Upper lobe of right lung (tissue), 1 donor: ENCODE measurements around the gene COMP. TPM values are rescaled to one million over a fixed set of nuclear protein-coding genes. Genes with fewer than 3 reads are reported as not detected.

Source experiments
- ATAC-seq: fragments of 200-7000 bp; cut with Tn5 transposase; one replicate; pipeline ENCODE4 v1.9.1; 2020; ENCODE audit warnings: mild to moderate bottlenecking, moderate library complexity
- DNase-seq: peaks from one replicate; pipeline ENCODE4 v3.0.0-alpha.2; 2020
- H3K27ac ChIP-seq: fragments of 200-600 bp; one replicate; pipeline ENCODE4 v1.8.0; 2022
- H3K27me3 ChIP-seq: fragments of 200-600 bp; one replicate; pipeline ENCODE4 v1.8.0; 2022; ENCODE audit warnings: mild to moderate bottlenecking
- H3K36me3 ChIP-seq: fragments of 200-600 bp; one replicate; pipeline ENCODE4 v1.8.0; 2022
- H3K4me1 ChIP-seq: fragments of 200-600 bp; one replicate; pipeline ENCODE4 v1.8.0; 2022
- H3K4me3 ChIP-seq: fragments of 200-600 bp; one replicate; pipeline ENCODE4 v1.8.0; 2022; ENCODE audit warnings: mild to moderate bottlenecking
- H3K9me3 ChIP-seq: fragments of 200-600 bp; one replicate; pipeline ENCODE4 v1.8.0; 2022
- intact Hi-C: fragments of 100-400 bp; cut with DNase I; formaldehyde crosslinking; loops from one replicate; pipeline ENCODE4 v1.11.0; 2022
- total RNA-seq: library from RNA; stranded (reverse); fragmentation: NEBNext Ultra II Directional; extraction: Animal tissue kit (Norgen Biotek cat#: 25700); gene quantifications from one replicate; pipeline ENCODE4 v1.2.1, GENCODE V29; 2021
- TF ChIP-seq, protein P1 (sequence below): fragments of 200-600 bp; IDR thresholded peaks from one replicate; pipeline ENCODE4 v1.8.0; 2022; ENCODE audit warnings: antibody characterized with exemption
- donor health status: DM: no; HTN: yes; CAD: no; lungs with severe emphysema.

COMP gene
- total RNA-seq, 1 donor from 2014 or later: 9.7 TPM

GRCh38 chr19:18746401-18747325 lies 44.4 kb downstream of the COMP start:
- DNase-seq: peak; percentile 61
- peaks cover 6% of the 10 kb centered on the region for H3K36me3 ChIP-seq
- no peak for ATAC-seq
- H3K27ac ChIP-seq: no peak overlapping the region
- TF ChIP-seq, protein P1, sequence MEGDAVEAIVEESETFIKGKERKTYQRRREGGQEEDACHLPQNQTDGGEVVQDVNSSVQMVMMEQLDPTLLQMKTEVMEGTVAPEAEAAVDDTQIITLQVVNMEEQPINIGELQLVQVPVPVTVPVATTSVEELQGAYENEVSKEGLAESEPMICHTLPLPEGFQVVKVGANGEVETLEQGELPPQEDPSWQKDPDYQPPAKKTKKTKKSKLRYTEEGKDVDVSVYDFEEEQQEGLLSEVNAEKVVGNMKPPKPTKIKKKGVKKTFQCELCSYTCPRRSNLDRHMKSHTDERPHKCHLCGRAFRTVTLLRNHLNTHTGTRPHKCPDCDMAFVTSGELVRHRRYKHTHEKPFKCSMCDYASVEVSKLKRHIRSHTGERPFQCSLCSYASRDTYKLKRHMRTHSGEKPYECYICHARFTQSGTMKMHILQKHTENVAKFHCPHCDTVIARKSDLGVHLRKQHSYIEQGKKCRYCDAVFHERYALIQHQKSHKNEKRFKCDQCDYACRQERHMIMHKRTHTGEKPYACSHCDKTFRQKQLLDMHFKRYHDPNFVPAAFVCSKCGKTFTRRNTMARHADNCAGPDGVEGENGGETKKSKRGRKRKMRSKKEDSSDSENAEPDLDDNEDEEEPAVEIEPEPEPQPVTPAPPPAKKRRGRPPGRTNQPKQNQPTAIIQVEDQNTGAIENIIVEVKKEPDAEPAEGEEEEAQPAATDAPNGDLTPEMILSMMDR: no peak
- H3K4me1 ChIP-seq: peaks cover 4% of the 10 kb centered on the region
- intact Hi-C loops: no loop called here
- H3K9me3 ChIP-seq: no peaks in the 10 kb centered on the region
- no peak overlapping the region for H3K4me3 ChIP-seq
- H3K27me3 ChIP-seq: no peaks in the 10 kb centered on the region

GRCh38 chr19:18745931-18746330 lies 45.2 kb downstream of the COMP start:
- Histone ChIP-seq H3K27ac (no peak overlapping the region), H3K4me3 (no peak overlapping the region), H3K36me3 (peaks cover 6% of the 10 kb centered on the region), H3K27me3 (no peaks in the 10 kb centered on the region), H3K9me3 (no peaks in the 10 kb centered on the region), H3K4me1 (peaks cover 8% of the 10 kb centered on the region)
- DNase-seq (no peak), ATAC-seq (no peak)
- intact Hi-C loops: no loop called here
- TF ChIP-seq, protein P1: no peak

DNA sequence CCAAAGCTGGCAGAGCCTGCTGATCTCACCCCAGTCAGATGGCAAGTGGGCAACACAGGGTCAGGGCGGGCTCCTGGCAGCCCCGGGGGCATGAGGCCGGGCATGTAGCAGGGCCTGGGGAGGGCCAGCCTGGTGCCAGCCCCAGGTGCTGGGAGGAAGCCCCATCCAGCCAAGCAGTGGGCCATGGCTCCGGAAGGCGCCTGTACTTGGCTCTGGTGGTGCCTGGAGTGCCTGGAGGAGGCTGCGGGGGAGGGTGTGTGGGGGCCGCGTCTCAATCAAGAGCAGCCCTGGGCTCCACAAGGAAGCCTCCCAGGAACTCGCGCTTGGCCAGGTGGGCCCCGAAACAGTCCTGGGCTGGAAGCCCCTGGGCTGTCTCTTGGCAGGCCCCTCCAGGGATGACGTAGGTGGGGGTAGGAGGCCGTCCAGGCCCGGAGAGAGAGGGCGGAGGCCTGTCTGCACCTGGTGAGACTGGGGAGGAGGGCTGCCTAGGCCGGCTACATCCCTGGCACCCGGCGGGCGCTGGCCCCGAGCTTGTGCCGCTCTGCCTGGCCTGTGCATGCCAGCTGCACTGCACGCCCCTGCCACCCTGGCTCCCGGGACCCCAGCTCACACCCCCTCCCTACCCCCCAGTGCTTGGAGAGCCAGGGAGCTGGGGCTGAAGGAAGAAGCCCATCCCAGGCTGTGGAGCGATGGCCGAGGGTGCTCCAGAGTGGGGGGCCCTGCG lies 45.9 kb downstream of the COMP start:
- intact Hi-C loops: no loop called here
- peaks cover 2% of the 10 kb centered on the region for H3K36me3 ChIP-seq
- H3K27me3 ChIP-seq: no peaks in the 10 kb centered on the region
- no peak for ATAC-seq
- no peak overlapping the region for H3K4me3 ChIP-seq
- peaks cover 8% of the 10 kb centered on the region for H3K4me1 ChIP-seq
- H3K9me3 ChIP-seq: no peaks in the 10 kb centered on the region
- TF ChIP-seq, protein P1: no peak
- H3K27ac ChIP-seq: no peak overlapping the region
- no peak for DNase-seq

GRCh38 chr19:18743784-18744418 lies 47.2 kb downstream of the COMP start:
- no peaks in the 10 kb centered on the region for H3K9me3 ChIP-seq
- H3K27me3 ChIP-seq: no peaks in the 10 kb centered on the region
- TF ChIP-seq, protein P1: no peak
- H3K4me3 ChIP-seq: no peak overlapping the region
- ATAC-seq (no peak), DNase-seq (no peak)
- H3K4me1 ChIP-seq: peaks cover 8% of the 10 kb centered on the region
- H3K27ac ChIP-seq: no peak overlapping the region
- no peaks in the 10 kb centered on the region for H3K36me3 ChIP-seq
- intact Hi-C loops: no loop called here

DNA sequence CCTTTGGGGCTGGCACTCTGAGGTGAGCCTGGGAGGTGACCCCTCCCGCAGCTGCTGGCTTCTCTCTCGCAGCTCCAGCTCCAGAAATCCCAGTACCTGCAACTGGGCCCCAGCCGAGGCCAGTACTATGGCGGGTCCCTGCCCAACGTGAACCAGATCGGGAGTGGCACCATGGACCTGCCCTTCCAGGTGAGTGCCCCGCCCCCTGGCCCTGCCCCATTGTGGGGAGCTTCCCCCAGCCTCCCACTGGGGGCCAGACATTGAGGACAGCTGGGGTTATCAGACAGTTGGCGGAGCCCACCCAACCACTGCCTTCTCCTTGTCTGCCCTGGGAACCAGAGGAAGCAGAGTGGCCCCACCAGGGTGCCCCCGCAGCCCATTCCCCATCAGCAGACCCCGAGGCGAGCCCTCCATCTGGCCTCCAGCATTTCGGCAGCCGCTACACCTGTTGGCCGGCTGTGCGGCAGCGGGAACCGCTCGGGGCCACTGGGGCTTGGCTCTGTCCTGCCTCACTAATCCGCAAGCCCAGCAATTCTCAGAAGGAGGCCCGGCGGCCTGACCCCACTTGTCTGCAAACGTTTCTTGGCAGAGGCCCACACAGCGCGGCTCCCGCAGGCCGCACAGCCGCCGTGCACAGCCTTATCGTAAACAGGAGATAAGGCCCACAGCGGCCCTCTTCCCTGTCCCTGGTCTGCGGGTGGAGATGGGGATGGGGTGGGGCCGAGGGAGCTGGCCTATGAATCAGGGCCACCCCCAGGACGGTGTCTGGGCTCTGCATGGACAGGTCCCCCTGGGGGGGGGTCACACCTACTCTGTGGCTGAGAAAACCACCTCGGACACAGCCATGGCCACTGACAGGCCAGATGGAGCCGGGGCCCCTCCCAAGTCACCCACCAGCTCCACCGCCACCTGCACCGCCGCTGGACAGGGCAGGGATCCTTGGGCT lies 48.0 kb downstream of the COMP start:
- Histone ChIP-seq H3K27me3 (no peaks in the 10 kb centered on the region), H3K9me3 (no peaks in the 10 kb centered on the region), H3K4me3 (no peak overlapping the region), H3K36me3 (no peaks in the 10 kb centered on the region), H3K4me1 (peaks cover 8% of the 10 kb centered on the region), H3K27ac (peak overlapping the region; percentile 11)
- intact Hi-C loops: no loop called here
- TF ChIP-seq, protein P1: no peak
- peak; percentile 87 for DNase-seq
- peak; percentile 48 for ATAC-seq
